GM13976 (cell line): ENCODE data around the gene MRPL57.
"Not testable (repeated sequence)": the region's sequence is repeated elsewhere in the genome, so short reads cannot be mapped to it uniquely, and the experiment has no call there.

ENCODE experiments used
- DNase-seq: peaks from one replicate; pipeline ENCODE4 v3.0.0; 2012; ENCODE audit warnings: low spot score
- CTCF ChIP-seq: IDR thresholded peaks from 2 replicates; pipeline ENCODE4 v1.5.1; 2012; ENCODE audit warnings: borderline replicate concordance, mild to moderate bottlenecking; ENCODE audit not compliant: insufficient read depth; ENCODE audit errors: extremely low read depth, missing control alignments, control extremely low read depth
- in situ Hi-C: fragments of 300-500 bp; cut with MboI; formaldehyde crosslinking; loops from one replicate; pipeline ENCODE4 v1.12.0; 2022; ENCODE audit warnings: low sequenced_read_pairs, mixed read lengths, inconsistent platforms; ENCODE audit not compliant: unreplicated experiment

Gene MRPL57

GRCh38 chr13:21198391-21198790 is 21.9 kb downstream of the MRPL57 start:
- DNase-seq, in situ Hi-C loops: not testable (repeated sequence)

- in situ Hi-C loops, DNase-seq: not testable (repeated sequence)
These were observed 25.2 kb downstream of the MRPL57 start for GRCh38 chr13:21201456-21202190.

DNA sequence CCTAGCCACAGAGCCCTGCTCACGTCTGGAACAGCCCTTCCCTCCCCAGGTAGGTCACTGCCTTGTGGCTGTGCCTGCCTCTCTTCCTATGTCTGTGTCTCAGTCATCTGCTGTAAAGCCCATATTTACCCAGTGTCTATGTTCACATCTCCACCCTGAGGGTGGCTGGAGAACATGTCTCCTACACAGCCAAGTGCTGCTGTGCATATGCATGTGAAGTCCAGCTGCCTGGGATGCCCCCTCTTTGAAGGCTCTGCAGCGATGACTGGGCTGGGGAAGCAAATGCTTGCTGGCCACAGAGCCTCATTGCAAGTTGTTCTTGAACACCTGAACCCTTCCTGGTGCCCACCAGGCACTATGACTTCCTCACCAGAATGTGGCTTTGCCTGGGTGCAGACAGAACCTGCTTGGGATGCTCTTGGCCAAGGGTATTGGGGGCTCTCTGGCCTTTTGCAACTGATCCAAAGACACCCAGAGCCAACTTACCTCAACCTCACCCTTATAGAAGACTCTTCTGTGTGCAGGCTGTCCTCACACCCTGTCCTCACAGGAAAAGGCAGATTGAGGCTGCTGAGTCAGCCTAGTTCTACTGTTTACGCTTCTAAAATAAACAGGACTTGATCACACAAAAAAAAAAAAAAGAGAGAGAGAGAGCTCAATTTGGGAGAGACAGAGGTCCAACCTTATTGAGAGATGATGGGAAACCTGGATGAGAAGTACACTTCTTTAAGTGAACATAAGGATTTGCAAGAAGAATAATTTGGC is 26.5 kb downstream of the MRPL57 start:
- TF ChIP-seq CTCF, result no peak
- in situ Hi-C loops, result no loop called here
- DNase-seq, result no peak

DNA sequence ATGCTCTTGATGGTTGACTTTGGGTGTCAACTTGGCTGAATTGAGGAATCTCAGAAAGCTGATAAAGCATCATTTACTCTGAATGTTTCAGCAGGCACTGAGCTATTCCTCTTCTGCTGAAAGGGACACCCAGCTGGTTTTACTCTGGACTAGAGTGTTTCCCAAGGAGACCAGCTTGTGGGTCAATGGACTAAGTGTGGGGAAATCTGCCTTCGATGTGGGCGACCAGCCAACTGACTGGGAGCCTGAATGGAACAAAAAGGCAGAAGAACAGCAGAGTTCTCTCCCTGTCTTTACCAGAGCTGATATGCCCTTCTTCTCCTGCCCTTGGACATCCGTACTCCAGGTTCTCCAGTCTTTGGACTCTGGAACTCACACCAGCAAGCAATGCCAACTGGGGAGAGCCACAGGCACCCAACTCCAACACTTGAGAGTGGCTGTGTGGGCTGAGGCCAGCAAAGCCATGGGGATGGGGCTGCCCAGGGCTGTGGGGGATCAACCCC is 32.2 kb downstream of the MRPL57 start:
- no peak for TF ChIP-seq CTCF
- in situ Hi-C loops, result no loop called here
- DNase-seq, result no peak

- DNase-seq, result no peak
- in situ Hi-C loops, result no loop called here
- TF ChIP-seq CTCF, result no peak
These were observed 35.8 kb downstream of the MRPL57 start for GRCh38 chr13:21212138-21212775.

DNA sequence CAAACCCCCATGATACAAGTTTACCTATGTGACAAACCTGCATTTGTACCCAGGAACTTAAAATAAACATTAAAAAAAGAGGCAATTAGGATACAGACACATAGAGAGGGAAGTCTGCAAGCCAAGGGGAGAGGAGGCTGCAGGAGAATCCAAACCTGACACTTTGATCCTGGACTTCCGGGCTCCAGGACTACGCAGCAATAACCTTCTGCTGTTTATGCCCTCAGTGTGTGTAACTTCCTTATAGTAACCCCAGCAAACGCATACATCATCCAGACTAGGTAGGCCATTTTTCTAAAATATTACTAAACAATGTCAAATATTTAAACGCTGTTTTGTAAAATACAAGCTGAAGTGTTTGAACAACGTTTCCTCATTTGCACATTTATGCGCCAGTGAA is 39.0 kb downstream of the MRPL57 start:
- DNase-seq, in situ Hi-C loops: not testable (repeated sequence)

DNA sequence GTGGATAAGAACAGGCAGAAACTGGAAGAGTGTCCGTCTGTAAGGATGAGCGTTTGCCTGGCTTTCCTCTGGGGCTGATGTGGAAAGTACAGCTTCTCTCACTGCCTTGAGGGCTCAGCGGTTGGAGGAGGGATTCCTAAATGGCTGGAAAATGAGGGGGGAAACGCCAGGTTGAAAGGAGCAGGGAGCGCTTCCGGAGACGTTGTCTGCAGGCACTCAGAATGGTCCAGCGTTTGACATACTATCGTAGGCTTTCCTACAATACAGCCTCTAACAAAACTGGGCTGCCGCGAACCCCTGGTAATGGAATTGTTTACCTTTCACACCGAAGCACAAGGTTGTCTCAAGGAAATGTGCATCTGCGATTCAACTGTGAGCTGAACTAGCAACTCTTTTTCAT is 39.9 kb downstream of the MRPL57 start:
- no peak for TF ChIP-seq CTCF
- in situ Hi-C loops, result no loop called here
- no peak for DNase-seq
